Dermis lymphatic vessel endothelial cell (primary cell): ENCODE data around the gene OTUD1. TPM values are rescaled to one million over a fixed set of nuclear protein-coding genes. Genes with fewer than 3 reads are reported as not detected.

Experiments used
- total RNA-seq: library from RNA; depleted of rRNA; stranded (reverse); fragments of >200 nt; gene quantifications from 2 replicates; pipeline ENCODE4 v1.2.1, GENCODE V29; 2014

Gene OTUD1, protein sequence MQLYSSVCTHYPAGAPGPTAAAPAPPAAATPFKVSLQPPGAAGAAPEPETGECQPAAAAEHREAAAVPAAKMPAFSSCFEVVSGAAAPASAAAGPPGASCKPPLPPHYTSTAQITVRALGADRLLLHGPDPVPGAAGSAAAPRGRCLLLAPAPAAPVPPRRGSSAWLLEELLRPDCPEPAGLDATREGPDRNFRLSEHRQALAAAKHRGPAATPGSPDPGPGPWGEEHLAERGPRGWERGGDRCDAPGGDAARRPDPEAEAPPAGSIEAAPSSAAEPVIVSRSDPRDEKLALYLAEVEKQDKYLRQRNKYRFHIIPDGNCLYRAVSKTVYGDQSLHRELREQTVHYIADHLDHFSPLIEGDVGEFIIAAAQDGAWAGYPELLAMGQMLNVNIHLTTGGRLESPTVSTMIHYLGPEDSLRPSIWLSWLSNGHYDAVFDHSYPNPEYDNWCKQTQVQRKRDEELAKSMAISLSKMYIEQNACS
- total RNA-seq, result 7.7 and 11.3 TPM in 2 replicates

DNA sequence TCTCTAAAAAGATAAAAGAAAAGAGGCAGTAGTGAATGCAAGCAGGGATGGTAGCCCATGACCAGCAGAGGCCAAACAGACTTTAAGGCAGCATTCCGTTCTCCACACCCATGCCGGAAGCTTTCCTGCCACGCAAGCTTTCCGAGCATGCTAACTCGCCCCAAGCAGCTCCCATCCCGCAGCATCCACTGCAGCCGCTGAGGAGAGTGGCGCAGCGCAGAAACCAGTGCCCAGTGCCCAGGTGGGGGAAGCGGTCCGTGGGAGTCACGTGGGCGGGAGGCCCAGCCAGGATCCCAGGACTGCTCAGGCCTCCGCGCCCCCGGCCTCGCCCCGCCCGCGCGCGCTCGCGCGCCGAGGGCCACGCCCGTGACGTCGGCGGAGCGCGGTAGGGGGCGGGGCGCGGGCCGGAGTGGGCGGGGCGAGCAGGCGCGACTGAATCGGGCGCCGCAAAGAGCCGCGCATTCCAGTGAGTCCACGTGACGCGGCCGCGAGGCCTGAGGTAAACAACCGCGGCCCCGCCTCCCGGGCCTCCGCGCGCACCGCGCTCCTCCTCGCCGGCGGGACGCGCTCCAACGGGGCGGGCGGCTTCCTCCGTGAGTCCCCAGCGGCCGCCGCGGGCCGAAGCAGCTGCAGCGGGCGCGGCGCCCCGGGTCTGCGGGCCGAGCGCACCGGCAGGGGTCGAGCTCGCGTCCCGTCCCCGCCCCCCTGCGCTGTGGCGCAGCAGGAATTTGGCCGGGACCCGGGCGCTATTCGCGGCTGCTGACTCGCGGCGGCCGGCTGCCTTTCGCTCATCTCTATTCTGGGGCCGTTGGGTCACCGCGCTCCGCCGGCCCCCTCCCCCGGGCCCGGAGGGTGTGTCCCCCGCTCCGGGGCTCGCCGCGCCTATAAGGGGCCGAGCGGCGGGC is at the start of gene OTUD1:
Gene OTUD1, plus strand, starts transcription at position 529 of the 905 bp plus-strand sequence. CDS start 383 bp downstream, outside the sequence.

Other genes starting within 250 kb of the OTUD1 start
- not detected in 2 replicates for gene PTF1A, start 246.8 kb upstream of the OTUD1 start, total RNA-seq
- under 0.01 TPM in 1 of 2 replicates, not detected in the other for gene C10orf67, start 94.3 kb upstream of the OTUD1 start, total RNA-seq